ENCODE measurements around the gene FALEC.
A peak's percentile ranks its signal among the peaks of the same experiment; 100 is the strongest.

FALEC gene

DNA sequence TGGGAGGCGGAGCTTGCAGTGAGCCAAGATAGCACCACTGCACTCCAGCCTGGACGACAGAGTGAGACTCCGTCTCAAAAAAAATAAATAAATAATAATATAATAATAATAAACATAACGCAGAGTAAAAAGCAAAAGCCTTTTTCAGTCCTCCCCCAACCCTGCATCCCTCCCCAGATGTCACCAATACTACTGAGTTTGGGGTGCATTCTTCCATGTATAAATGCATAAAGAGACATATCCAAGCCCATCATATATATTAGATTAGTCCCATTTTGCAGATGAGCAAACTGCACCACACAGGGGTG, 32.7 kb downstream of the FALEC start:
- Histone ChIP-seq H3K36me3 (ENCODE audit: low read length) (no peaks in the 10 kb centered on the region), H2AFZ (ENCODE audit: low read depth, low read length, severe bottlenecking) (peak overlapping the region; percentile 74), H4K20me1 (ENCODE audit: low read depth, low read length) (no peaks in the 10 kb centered on the region), H3K9ac (ENCODE audit: low read length) (peak overlapping the region; percentile 40), H3K27me3 (ENCODE audit: low read length) (no peaks in the 10 kb centered on the region), H3K9me2 (replicated peaks; ENCODE audit: insufficient read depth, low read length) (no peaks in the 10 kb centered on the region), H3K4me2 (ENCODE audit: low read depth, low read length, poor library complexity, severe bottlenecking) (peak overlapping the region; percentile 50), H3K27ac (ENCODE audit: low read depth, low read length) (no peak overlapping the region), H3K79me2 (ENCODE audit: insufficient read depth, low read length) (no peaks in the 10 kb centered on the region), H3K4me3 (ENCODE audit: insufficient read depth, low read length, poor library complexity, severe bottlenecking) (peak overlapping the region; percentile 49), H3K9me3 (ENCODE audit: insufficient read depth, low read length) (no peaks in the 10 kb centered on the region), H3F3A (ENCODE audit: insufficient read depth) (no peaks in the 10 kb centered on the region)
- TF ChIP-seq EZH2phosphoT487 (conservative IDR thresholded peaks at IDR 0.05; ENCODE audit: low read length): no peak
- TF ChIP-seq, protein P1, sequence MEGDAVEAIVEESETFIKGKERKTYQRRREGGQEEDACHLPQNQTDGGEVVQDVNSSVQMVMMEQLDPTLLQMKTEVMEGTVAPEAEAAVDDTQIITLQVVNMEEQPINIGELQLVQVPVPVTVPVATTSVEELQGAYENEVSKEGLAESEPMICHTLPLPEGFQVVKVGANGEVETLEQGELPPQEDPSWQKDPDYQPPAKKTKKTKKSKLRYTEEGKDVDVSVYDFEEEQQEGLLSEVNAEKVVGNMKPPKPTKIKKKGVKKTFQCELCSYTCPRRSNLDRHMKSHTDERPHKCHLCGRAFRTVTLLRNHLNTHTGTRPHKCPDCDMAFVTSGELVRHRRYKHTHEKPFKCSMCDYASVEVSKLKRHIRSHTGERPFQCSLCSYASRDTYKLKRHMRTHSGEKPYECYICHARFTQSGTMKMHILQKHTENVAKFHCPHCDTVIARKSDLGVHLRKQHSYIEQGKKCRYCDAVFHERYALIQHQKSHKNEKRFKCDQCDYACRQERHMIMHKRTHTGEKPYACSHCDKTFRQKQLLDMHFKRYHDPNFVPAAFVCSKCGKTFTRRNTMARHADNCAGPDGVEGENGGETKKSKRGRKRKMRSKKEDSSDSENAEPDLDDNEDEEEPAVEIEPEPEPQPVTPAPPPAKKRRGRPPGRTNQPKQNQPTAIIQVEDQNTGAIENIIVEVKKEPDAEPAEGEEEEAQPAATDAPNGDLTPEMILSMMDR (IDR thresholded peaks at IDR 0.05; ENCODE audit: insufficient read depth, low read length, poor library complexity, severe bottlenecking): no peak

DNA sequence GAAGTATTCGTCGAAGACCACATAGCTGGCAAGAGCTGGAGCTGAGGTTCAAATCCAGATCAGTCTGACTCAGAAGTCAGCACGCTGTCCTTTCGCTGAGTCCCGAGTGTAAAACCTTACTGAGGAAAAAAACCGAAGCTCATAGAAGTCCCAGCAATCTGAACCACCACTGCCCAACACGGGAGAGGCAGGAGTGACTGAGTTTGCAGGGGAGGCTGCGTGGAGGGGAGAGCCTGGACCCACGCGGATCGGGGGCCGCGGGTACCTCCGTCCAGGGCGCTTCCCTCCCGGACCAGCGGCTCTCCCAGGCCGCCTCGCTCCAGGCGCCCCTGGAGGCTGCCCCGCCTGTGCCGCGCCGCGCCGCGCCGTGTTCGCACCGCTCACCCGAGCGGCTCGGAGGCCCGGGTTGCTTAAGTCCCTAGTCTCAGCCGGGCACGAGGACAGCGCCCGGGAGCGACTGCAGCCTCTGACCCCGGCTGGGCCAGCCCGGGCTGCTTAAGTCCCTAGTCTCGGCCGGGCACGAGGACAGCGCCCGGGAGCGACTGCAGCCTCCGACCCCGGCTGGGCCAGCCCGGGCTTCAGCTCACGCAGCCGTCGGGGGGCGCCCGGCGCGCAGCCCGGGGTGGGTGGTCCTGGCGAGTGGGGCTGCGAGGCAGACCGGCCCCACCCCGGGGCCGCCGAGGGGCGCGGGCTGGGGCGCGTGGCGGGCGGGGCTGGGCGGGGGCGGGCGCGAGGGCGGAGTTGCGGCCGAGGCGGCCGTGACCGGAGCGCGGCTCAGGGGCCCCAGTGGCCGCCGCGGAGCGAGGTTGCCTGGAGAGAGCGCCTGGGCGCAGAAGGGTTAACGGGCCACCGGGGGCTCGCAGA, 33.3 kb downstream of the FALEC start, which contains the start of gene ADAMTSL4:
Gene ADAMTSL4, plus strand, starts transcription at position 777 of the 864 bp plus-strand sequence. CDS start 2,881 bp downstream, outside the sequence.
- Histone ChIP-seq H3K4me3 (ENCODE audit: insufficient read depth, low read length, poor library complexity, severe bottlenecking) (peak within 1 kb of the TSS; percentile 49), H2AFZ (ENCODE audit: low read depth, low read length, severe bottlenecking) (peak within 1 kb of the TSS; percentile 74), H3F3A (ENCODE audit: insufficient read depth) (no peaks in the 10 kb centered on the region), H3K9ac (ENCODE audit: low read length) (peak within 1 kb of the TSS; percentile 40), H3K27me3 (ENCODE audit: low read length) (no peaks in the 10 kb centered on the region), H3K27ac (ENCODE audit: low read depth, low read length) (no peak within 1 kb of the TSS), H3K4me2 (ENCODE audit: low read depth, low read length, poor library complexity, severe bottlenecking) (peak within 1 kb of the TSS; percentile 50), H3K9me3 (ENCODE audit: insufficient read depth, low read length) (no peaks in the 10 kb centered on the region), H3K36me3 (ENCODE audit: low read length) (no peaks in the 10 kb centered on the region), H3K9me2 (replicated peaks; ENCODE audit: insufficient read depth, low read length) (no peaks in the 10 kb centered on the region), H4K20me1 (ENCODE audit: low read depth, low read length) (no peaks in the 10 kb centered on the region), H3K79me2 (ENCODE audit: insufficient read depth, low read length) (no peaks in the 10 kb centered on the region)
- TF ChIP-seq, protein P1 (IDR thresholded peaks at IDR 0.05; ENCODE audit: insufficient read depth, low read length, poor library complexity, severe bottlenecking): no peak
- no peak for TF ChIP-seq EZH2phosphoT487 (conservative IDR thresholded peaks at IDR 0.05; ENCODE audit: low read length)

DNA sequence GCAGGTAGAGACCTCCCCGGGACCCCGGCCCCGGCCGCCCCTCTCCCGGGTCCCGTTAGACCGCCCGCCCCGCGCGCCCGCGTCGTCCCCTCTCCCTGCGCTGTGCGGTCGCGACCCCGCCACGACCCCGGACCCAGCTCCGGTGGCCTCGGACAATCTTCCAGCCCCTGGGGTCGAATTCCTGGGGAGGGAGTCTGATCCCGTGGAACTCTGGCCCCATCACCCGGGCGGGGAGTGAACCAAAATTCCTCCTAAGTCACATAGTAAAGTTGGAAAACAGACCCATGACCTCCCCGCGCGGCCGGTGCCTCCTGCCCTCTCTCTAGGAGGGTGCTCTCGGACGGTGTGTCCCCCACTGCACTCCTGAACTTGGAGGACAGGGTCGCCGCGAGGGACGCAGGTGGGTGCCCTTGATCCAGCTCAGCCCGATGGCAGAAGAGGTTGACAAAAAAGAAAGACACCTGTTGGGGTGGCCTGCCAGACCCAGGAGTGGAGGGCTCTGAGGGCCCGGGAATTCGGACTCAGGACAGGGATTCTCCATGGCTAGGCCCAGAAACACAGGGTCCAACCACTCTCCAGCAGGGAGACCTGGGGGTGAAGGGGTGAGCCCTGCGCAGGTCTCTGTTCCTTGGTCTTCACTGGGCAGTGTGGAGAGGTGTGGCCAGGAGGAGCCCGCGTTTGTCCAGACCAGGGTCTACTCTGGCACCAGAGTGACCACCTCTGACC, 34.1 kb downstream of the FALEC start:
- Histone ChIP-seq H3K9ac (ENCODE audit: low read length) (no peak overlapping the region), H3K9me3 (ENCODE audit: insufficient read depth, low read length) (no peaks in the 10 kb centered on the region), H3K79me2 (ENCODE audit: insufficient read depth, low read length) (no peaks in the 10 kb centered on the region), H3K27me3 (ENCODE audit: low read length) (no peaks in the 10 kb centered on the region), H3K9me2 (replicated peaks; ENCODE audit: insufficient read depth, low read length) (no peaks in the 10 kb centered on the region), H3K4me2 (ENCODE audit: low read depth, low read length, poor library complexity, severe bottlenecking) (no peak overlapping the region), H3K4me3 (ENCODE audit: insufficient read depth, low read length, poor library complexity, severe bottlenecking) (no peak overlapping the region), H3K27ac (ENCODE audit: low read depth, low read length) (no peak overlapping the region), H3K36me3 (ENCODE audit: low read length) (no peaks in the 10 kb centered on the region), H4K20me1 (ENCODE audit: low read depth, low read length) (no peaks in the 10 kb centered on the region), H2AFZ (ENCODE audit: low read depth, low read length, severe bottlenecking) (no peak overlapping the region), H3F3A (ENCODE audit: insufficient read depth) (no peaks in the 10 kb centered on the region)
- TF ChIP-seq, protein P1 (IDR thresholded peaks at IDR 0.05; ENCODE audit: insufficient read depth, low read length, poor library complexity, severe bottlenecking): no peak
- no peak for TF ChIP-seq EZH2phosphoT487 (conservative IDR thresholded peaks at IDR 0.05; ENCODE audit: low read length)
